Hepatocyte (in vitro differentiated cells): ENCODE measurements around the gene SCRN2. TPM values are rescaled to one million over a fixed set of nuclear protein-coding genes. Genes with fewer than 3 reads are reported as not detected.

ENCODE experiments used
- DNase-seq: peaks from one replicate; pipeline ENCODE4 v3.0.0-alpha.2; 2016; ENCODE audit warnings: low spot score
- H2AFZ ChIP-seq: fragments of 200-600 bp; sonication (generic); 2 replicates; pipeline ENCODE4 v1.6.0; 2016; ENCODE audit warnings: antibody characterized with exemption, mild to moderate bottlenecking
- H3K27ac ChIP-seq: fragments of 200-600 bp; sonication (generic); 2 replicates; pipeline ENCODE4 v1.5.1; 2016; ENCODE audit warnings: mild to moderate bottlenecking
- H3K27me3 ChIP-seq: fragments of 200-600 bp; sonication (generic); 2 replicates; pipeline ENCODE4 v1.6.1; 2016
- H3K36me3 ChIP-seq: fragments of 200-600 bp; sonication (generic); replicated peaks from 2 replicates; pipeline ENCODE4 v1.5.1; 2016; ENCODE audit warnings: low read depth; ENCODE audit not compliant: insufficient read depth
- H3K4me1 ChIP-seq: fragments of 200-600 bp; sonication (generic); 2 replicates; pipeline ENCODE4 v1.5.1; 2016; ENCODE audit warnings: mild to moderate bottlenecking, moderate library complexity; ENCODE audit not compliant: insufficient read depth
- H3K4me2 ChIP-seq: fragments of 200-600 bp; sonication (generic); 2 replicates; pipeline ENCODE4 v1.6.0; 2016
- H3K4me3 ChIP-seq: fragments of 200-600 bp; sonication (generic); 2 replicates; pipeline ENCODE4 v1.5.1; 2016; ENCODE audit warnings: mild to moderate bottlenecking
- H3K79me2 ChIP-seq: fragments of 200-600 bp; sonication (generic); 2 replicates; pipeline ENCODE4 v1.6.0; 2017; ENCODE audit warnings: mild to moderate bottlenecking
- H3K9me2 ChIP-seq: fragments of 200-600 bp; sonication (generic); replicated peaks from 2 replicates; pipeline ENCODE4 v1.6.0; 2017; ENCODE audit warnings: mild to moderate bottlenecking; ENCODE audit not compliant: insufficient read depth
- H3K9me3 ChIP-seq: fragments of 200-600 bp; sonication (generic); 2 replicates; pipeline ENCODE4 v1.5.1; 2016; ENCODE audit warnings: low read depth, mild to moderate bottlenecking
- H4K20me1 ChIP-seq: fragments of 200-600 bp; sonication (generic); 2 replicates; pipeline ENCODE4 v1.6.0; 2016; ENCODE audit warnings: mild to moderate bottlenecking; ENCODE audit not compliant: insufficient read depth, poor library complexity, severe bottlenecking
- CTCF ChIP-seq: fragments of 200-600 bp; sonication (generic); IDR thresholded peaks from 2 replicates; pipeline ENCODE4 v1.5.1; 2016; ENCODE audit warnings: antibody characterized with exemption, mild to moderate bottlenecking; ENCODE audit not compliant: poor library complexity
- EZH2 ChIP-seq: fragments of 200-600 bp; sonication (generic); IDR thresholded peaks from 2 replicates; pipeline ENCODE4 v1.6.1; 2016; ENCODE audit warnings: antibody characterized with exemption, mild to moderate bottlenecking, borderline replicate concordance
- EZH2phosphoT487 ChIP-seq: fragments of 200-600 bp; sonication (generic); IDR thresholded peaks from one replicate; pipeline ENCODE4 v1.6.1; 2018; ENCODE audit warnings: antibody characterized with exemption, mild to moderate bottlenecking, low read depth, moderate library complexity; ENCODE audit not compliant: unreplicated experiment, severe bottlenecking
- WGBS: methylation state at CpG from one replicate; pipeline ENCODE4 v1.1.6; 2016; ENCODE audit warnings: low lambda C conversion rate; ENCODE audit errors: missing lambda C conversion rate; 5-methylcytosine and 5-hydroxymethylcytosine counted together
- polyA plus RNA-seq: library from polyadenylated mRNA; unstranded; fragments of >200 nt; fragmentation: Nextera tagmentation; extraction: Ambion mirVana; gene quantifications from 2 replicates; pipeline ENCODE4 v1.2.1, GENCODE V29; 2016
- total RNA-seq: library from RNA; depleted of rRNA; stranded (reverse); fragments of >200 nt; gene quantifications from 2 replicates; pipeline ENCODE4 v1.2.3, GENCODE V29; 2014

The SCRN2 gene
- total and polyA plus RNA-seq, 2 experiments from 2014 or later = 35.3 to 59.8 TPM

GRCh38 chr17:47875011-47875985, 34.2 kb upstream of the SCRN2 start:
- no peak overlapping the region for H2AFZ ChIP-seq
- no peak for DNase-seq
- TF ChIP-seq CTCF = no peak
- no peak for TF ChIP-seq EZH2
- no peak for TF ChIP-seq EZH2phosphoT487
- peaks cover 23% of the 10 kb centered on the region for H3K4me1 ChIP-seq
- no peaks in the 10 kb centered on the region for H3K9me2 ChIP-seq
- no peaks in the 10 kb centered on the region for H4K20me1 ChIP-seq
- H3K4me3 ChIP-seq = no peak overlapping the region
- no peaks in the 10 kb centered on the region for H3K36me3 ChIP-seq
- H3K27ac ChIP-seq = no peak overlapping the region
- peaks cover 37% of the 10 kb centered on the region for H3K27me3 ChIP-seq
- H3K9me3 ChIP-seq = no peaks in the 10 kb centered on the region
- 48% methylated on average over 11 of the region's 11 CpGs for WGBS
- no peaks in the 10 kb centered on the region for H3K79me2 ChIP-seq
- H3K4me2 ChIP-seq = no peak overlapping the region

DNA sequence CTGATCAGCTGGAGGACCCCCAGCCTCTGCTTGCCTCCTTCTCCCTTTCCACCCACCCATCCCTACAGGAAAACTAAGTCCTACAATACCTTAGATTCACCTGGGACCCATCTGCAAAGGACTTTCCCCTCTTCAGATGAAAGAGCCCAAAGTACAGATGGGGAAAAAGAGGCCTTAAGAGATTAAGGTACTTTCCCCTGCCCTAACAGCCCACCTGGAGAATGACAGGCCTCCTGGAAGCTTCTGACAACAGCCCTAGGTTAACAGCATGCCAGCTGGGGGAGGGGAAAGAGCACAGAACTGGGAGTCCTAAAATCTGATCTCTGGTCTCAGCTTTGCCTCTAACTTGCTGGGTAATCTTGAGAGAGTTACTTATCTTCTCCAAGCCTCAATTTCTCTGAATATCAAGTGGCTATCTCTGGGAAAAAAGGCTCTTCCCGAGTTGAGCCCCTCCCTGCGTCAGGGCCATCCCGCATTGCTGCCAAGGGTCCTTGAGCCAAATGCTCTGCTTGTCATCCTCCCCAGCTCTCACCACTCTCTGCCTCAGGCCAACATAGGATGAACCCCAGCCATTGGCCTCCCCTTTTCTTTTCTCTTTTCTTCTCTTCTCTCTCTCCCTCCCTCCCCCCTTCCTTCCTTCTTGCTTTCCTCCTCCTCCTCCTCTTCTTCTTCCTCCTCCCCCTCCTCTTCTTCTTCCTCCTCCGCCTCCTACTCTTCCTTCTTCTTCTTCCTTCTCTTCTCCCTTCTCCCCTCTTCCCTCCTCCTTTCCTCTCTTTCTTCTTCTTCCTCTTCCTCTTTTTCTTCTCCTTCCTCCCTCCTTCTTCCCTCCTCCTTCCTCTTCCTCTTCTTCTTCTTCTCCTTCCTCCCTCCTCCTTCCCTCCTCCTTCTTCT, 32.4 kb upstream of the SCRN2 start:
- no peak for DNase-seq
- H4K20me1 ChIP-seq = no peaks in the 10 kb centered on the region
- 67% methylated on average over 4 of the region's 4 CpGs for WGBS
- H3K36me3 ChIP-seq = no peaks in the 10 kb centered on the region
- TF ChIP-seq EZH2 (no peak), EZH2phosphoT487 (no peak), CTCF (no peak)
- no peak overlapping the region for H3K4me2 ChIP-seq
- H3K27ac ChIP-seq = no peak overlapping the region
- H3K27me3 ChIP-seq = peaks cover 53% of the 10 kb centered on the region
- no peak overlapping the region for H2AFZ ChIP-seq
- no peaks in the 10 kb centered on the region for H3K79me2 ChIP-seq
- no peak overlapping the region for H3K4me3 ChIP-seq
- no peaks in the 10 kb centered on the region for H3K9me2 ChIP-seq
- H3K9me3 ChIP-seq = no peaks in the 10 kb centered on the region
- peaks cover 20% of the 10 kb centered on the region for H3K4me1 ChIP-seq

DNA sequence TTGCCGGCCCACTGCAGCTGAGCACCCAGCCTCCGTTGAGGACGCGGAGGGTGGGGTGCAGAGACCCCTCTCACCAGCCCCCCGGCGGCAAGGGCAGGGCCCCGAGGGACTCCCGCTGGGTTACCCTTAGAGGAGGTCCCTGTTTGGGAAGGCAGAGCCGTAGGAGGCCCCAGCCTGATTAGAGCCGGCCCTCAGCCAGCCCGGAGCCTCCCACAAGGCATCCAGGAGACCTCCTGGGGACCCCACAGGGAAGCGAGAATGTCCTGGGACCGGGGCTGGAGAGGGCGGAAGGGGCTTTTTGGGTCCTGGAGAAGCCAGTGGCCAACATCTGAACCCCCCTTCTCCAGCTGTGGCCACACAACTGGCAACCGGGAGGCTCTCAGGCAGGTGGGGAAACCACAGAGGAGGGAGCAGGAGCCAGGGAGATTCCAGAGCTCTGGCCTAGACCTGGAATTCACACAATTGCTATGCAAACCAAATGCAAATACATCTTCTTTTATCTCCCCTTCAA, 31.6 kb upstream of the SCRN2 start:
- no peak for DNase-seq
- Histone ChIP-seq H4K20me1 (no peaks in the 10 kb centered on the region), H3K27ac (no peak overlapping the region), H2AFZ (no peak overlapping the region), H3K4me2 (peak overlapping the region; percentile 65), H3K9me2 (no peaks in the 10 kb centered on the region), H3K36me3 (no peaks in the 10 kb centered on the region), H3K4me3 (no peak overlapping the region), H3K79me2 (no peaks in the 10 kb centered on the region), H3K9me3 (no peaks in the 10 kb centered on the region), H3K27me3 (peaks cover 53% of the 10 kb centered on the region), H3K4me1 (peaks cover 17% of the 10 kb centered on the region)
- WGBS = 29% methylated on average over 15 of the region's 15 CpGs
- no peak for TF ChIP-seq EZH2
- TF ChIP-seq EZH2phosphoT487 = no peak
- no peak for TF ChIP-seq CTCF
